Lung microvascular endothelial cell (primary cell): ENCODE results near the gene LRIT2. TPM values are rescaled to one million over a fixed set of nuclear protein-coding genes. Genes with fewer than 3 reads are reported as not detected.
A peak's percentile ranks its signal among the peaks of the same experiment; 100 is the strongest.

Source experiments
- DNase-seq, 2 donors: peaks; one replicate each; pipeline versions ENCODE4 v3.0.0 to v3.0.0-alpha.2; 2010; ENCODE audit warnings: low read depth in 2 of 2
- total RNA-seq: library from RNA; depleted of rRNA; stranded (reverse); fragments of >200 nt; gene quantifications from 2 replicates; pipeline ENCODE4 v1.2.1, GENCODE V29; 2014

Gene LRIT2
- total RNA-seq, 1 donor from 2014 or later: not detected

DNA sequence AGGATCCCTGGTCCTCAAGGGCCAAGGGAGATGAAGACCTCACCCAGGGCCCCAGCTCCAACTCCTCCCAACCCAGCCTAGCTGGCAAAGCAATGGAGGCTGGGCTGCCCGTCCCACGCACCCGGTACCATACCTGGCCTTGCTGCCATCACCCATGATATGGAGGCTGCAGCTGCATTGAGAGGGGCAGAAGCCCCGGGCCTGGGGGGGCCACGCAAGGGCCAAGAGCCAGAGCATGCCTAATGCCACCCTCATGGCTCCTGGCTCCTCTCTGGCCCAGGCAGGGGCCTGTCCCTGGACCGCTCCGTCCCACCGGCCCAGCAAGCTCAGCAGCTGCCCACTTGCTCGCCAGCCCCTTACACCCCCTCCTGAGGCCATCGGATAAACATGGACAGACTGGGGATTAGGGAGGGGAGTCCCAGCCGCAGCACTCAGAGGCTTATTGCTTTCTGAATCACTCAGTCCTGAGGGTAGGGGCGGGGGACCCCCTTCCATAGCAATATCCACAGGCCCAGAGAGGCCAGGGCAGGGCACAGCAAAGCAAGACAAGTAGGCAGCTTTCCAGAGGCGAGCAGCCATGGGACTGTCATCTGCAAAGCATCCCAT, 15.9 kb upstream of the LRIT2 start, which contains the start of gene LRIT1:
LRIT1 (minus strand) TSS at position 362 of the 606 bp plus-strand sequence; CDS start at position 255, 107 bp downstream.
- DNase-seq: no peak

DNA sequence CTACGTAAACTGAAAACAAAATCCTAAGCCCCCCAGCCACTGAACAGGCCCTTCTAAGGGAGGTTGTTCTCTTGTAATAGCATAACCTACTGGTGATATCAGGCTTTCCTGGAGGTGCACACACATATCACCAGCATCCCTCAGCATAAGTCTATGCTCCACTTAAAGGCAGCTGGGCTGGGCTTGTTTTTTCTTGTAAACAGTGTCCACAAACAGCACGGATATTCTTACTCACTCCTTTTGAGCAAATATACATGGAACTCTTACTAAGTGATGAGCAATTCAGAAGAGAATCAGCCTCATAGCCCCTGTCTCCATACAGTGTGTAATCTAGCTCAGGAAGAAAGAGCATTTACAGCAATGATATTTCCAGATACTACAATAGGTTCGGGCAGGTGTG, 13.6 kb upstream of the LRIT2 start:
- DNase-seq: no peak

GRCh38 chr10:84237199-84238051, 12.1 kb upstream of the LRIT2 start:
- no peak for DNase-seq

DNA sequence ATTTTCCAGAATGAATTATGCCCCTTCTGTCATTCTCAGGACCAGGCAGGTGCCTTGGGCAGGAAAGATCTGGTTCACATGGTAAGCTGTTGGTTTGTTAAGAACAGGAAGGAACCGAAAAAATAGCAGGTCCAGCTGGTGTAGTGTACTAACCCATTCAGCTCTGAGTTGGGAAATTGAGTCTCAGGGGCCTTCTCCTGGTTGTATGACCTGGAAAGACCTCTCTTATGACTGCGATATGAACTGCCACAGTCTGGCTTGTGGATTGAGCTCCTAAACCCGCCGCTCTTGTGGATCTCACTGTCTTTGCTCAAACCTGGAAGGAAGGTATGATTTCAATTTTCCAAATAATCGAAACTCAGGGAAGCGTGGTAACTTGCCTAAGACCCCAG, 11.5 kb upstream of the LRIT2 start:
- DNase-seq: no peak

- DNase-seq: no peak
These were observed 9.8 kb upstream of the LRIT2 start for GRCh38 chr10:84235096-84235495.

- no peak for DNase-seq
These were observed 9.1 kb upstream of the LRIT2 start for GRCh38 chr10:84234479-84234878.

DNA sequence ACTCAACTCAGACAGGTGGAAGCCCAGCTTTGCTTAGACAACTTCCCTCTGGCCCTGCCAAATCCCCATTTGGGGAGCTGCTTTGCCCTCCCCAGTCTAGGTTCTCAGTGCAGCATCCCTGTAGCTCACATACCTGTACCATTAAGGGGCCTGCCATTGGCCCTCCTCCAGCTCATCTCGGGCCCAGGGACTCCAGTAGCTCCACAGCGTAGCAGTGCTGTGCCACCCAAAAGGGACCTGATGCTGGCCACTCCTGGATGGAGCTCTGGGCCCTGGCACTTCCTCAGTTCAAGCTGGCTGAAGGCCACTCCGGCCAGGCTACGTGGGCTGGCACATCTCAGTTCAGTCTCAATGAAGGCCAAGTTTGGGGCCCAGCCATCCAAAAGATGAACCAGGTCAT, 8.6 kb upstream of the LRIT2 start:
- DNase-seq: no peak

- no peak for DNase-seq
These were observed 7.0 kb upstream of the LRIT2 start for GRCh38 chr10:84232376-84232775.

DNA sequence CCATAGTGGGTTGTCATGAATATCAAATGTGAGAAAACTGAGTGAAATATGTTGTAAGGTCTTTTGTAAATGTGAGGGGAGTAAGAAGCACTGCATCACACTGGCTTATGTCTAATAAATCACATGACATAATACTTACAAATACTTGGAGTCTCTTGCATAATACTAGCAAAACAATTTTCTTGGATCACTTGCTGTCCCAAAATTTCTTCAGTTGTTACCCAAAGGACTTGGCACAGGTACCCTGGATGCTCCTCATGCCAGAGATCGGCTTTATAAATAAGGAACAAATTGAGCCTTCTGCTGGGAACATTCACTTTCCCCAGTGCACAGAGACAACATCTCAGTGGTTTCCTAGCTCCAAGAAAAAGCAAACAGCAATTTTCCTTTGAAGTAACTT, 5.0 kb upstream of the LRIT2 start:
- DNase-seq: no peak

- no peak for DNase-seq
These were observed 2.5 kb upstream of the LRIT2 start for GRCh38 chr10:84227810-84228209.

GRCh38 chr10:84226616-84227015, 1.3 kb upstream of the LRIT2 start:
- no peak for DNase-seq

GRCh38 chr10:84224411-84225028, 824 bp downstream of the LRIT2 start:
- DNase-seq: peak in 1 of 2 donors; percentile 8

DNA sequence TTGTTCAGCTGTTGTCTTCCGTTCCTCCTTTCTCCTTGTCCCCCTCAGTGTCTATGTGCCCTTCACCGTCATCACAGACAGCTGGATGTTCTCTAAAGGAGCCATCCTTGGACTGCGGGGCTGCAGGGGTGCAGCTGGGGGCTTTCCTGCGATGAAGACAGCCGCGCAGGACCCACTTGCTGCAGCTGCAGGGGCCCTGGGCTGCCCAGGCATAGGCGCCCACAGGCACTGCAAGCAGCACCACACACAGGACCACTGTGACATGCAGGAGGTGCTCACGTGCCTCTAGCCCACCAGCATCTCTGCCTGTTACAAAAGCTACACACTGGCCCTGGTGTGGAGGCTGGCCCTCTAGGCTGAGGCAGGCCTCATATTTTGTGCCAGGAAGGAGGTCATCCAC, 3.4 kb downstream of the LRIT2 start:
- DNase-seq: no peak

DNA sequence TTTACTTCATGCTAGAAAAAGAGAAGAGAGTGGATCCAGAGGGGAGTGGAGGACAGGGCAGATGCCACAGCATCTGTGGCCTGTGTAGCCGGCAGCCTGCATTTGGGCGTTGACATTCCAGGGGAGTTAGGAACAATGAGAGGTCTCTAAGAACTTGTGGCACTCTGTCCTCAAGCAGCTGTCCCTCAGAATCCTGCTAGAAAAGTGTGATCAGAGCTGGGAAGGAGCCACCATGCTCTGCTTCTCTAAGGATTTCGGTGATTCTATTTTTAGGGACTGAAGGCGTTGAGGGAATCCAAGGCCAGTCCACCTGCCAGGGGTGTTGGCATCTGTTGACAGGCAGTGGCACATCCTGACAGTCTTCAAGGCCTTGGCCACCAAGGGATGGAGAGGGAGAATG, 7.6 kb downstream of the LRIT2 start:
- no peak for DNase-seq

DNA sequence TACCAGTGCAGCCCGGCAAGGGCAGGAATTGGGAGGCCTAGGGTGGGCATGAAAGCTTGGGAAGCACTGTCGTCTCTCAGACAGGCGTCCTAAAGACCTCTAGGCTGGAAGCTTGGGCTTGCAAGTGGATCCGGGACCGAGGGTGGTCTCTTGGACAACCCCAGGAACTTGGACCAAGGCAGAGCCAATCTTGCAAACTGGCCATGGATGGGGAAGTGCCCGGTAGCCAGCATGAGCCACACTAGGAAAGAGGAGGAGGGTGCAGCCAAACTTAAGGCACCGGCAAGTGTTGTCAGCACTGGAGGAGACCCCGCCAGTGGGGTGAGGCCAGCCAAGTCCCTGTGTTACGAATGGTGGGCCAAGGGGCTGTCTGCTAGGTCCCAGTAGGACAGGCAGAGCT, 8.5 kb downstream of the LRIT2 start:
- no peak for DNase-seq

DNA sequence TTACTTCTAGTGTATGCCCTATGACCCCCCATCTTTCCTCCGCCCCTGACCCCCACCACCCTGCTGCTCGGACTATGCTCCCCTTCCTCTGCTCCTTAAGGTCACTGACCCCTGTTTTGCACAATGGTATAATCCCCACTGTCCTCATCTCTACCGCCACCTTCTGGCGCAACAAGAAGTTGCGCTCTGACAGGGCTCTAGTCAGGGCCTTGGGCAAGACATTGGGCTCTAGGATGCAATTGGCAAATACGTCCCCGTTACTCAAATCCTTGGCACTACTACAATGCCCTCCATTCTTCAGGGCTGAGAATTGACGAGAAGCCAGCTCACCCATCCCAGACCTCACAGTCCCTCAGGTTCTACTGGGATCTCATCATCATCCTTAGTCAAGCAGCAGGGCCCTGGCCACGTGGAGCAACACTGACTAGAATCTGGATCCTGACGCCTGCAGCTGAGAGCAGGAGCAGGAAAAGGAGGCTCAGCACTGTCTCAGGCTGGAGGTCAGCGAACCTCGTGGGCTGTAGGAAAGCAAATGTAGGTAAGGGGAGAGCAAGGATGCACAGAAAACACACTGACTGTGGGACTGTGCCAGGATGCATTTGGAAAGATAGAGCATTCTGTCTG, 10.6 kb downstream of the LRIT2 start:
- no peak for DNase-seq

GRCh38 chr10:84214046-84214572, 11.2 kb downstream of the LRIT2 start:
- no peak for DNase-seq

- DNase-seq: no peak
These were observed 12.3 kb downstream of the LRIT2 start for GRCh38 chr10:84213076-84213475.

DNA sequence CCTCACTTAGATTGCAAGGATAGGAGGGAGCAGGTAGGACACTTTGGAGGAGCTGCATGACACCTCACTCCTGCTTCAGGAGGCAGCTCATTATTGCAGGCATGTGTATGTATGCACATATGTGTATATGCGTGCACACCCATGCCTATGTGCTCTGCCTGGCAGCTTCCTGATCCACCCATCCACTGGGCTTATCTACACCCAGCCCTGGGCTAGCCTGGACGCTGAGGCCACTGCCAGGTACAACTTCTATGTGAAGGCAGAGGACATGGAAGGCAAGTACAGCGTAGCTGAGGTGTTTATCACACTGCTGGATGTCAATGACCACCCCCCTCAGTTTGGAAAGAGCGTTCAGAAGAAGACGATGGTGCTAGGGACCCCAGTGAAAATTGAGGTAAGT, 13.3 kb downstream of the LRIT2 start:
- DNase-seq: no peak

GRCh38 chr10:84211566-84211965, 13.8 kb downstream of the LRIT2 start:
- DNase-seq: no peak

- no peak for DNase-seq
These were observed 17.3 kb downstream of the LRIT2 start for GRCh38 chr10:84208023-84208422.
